Transverse colon (tissue), 4 donors: ENCODE results near the gene CFHR3.

ENCODE experiments used
- EP300 ChIP-seq: sonication (generic); formaldehyde crosslinking; IDR thresholded peaks from one replicate; pipeline ENCODE4 v1.6.1; 2017; ENCODE audit warnings: antibody characterized with exemption, low read depth
- POLR2AphosphoS5 ChIP-seq, 3 donors: sonication (generic); formaldehyde crosslinking; IDR thresholded peaks; one replicate each; pipeline ENCODE4 v1.6.1; 2016; ENCODE audit warnings: antibody characterized with exemption in 3 of 3
- TF ChIP-seq, protein P1 (sequence below), 5 experiments: fragments of 200-600 bp in 3 of 5; fragments of 450-650 bp in 2 of 5; sonication (generic) in 3 of 5; IDR thresholded peaks; 1 replicate in 2 of 5; 2 replicates in 3 of 5; pipeline ENCODE4 v1.5.1; 2016 to 2017; ENCODE audit warnings: antibody characterized with exemption in 5 of 5, inconsistent platforms in 3 of 5, mild to moderate bottlenecking in 2 of 5, moderate library complexity in 1 of 5

DNA sequence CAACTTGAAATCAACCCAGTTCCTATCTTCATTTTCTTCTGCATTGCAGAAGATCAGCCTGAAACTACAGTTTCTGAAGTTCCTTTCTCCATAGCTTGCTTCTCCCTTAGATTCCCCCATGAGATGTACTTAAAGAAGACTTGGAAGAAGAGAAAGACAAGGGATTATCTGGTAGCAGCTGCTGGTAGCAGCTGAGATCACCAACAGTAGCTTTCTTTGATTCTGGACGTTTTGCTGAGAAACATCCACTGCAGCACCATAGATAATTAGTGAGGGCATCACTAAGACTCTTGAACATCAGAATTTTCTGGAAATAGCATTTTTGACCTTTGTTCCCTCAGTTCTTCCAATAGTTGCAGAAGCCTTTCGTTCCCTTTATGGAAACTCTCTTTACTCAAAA is 465 bp upstream of the CFHR3 start:
- TF ChIP-seq, protein P1, sequence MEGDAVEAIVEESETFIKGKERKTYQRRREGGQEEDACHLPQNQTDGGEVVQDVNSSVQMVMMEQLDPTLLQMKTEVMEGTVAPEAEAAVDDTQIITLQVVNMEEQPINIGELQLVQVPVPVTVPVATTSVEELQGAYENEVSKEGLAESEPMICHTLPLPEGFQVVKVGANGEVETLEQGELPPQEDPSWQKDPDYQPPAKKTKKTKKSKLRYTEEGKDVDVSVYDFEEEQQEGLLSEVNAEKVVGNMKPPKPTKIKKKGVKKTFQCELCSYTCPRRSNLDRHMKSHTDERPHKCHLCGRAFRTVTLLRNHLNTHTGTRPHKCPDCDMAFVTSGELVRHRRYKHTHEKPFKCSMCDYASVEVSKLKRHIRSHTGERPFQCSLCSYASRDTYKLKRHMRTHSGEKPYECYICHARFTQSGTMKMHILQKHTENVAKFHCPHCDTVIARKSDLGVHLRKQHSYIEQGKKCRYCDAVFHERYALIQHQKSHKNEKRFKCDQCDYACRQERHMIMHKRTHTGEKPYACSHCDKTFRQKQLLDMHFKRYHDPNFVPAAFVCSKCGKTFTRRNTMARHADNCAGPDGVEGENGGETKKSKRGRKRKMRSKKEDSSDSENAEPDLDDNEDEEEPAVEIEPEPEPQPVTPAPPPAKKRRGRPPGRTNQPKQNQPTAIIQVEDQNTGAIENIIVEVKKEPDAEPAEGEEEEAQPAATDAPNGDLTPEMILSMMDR (IDR thresholded peaks at IDR 0.05), result no peak
- TF ChIP-seq POLR2AphosphoS5 (IDR thresholded peaks at IDR 0.05) (no peak), EP300 (no peak)
